Body of pancreas (tissue), 4 donors: Measurements from ENCODE around the gene LRP1.

ENCODE experiments used
- CTCF ChIP-seq, 7 experiments: fragments of 450-650 bp in 4 of 7; fragments of 200-600 bp in 3 of 7; sonication (generic) in 3 of 7; IDR thresholded peaks; one replicate each; pipeline ENCODE4 v1.5.1; 2016 to 2019; ENCODE audit warnings: antibody characterized with exemption in 7 of 7
- POLR2A ChIP-seq, 3 donors: fragments of 450-650 bp; IDR thresholded peaks; one replicate each; pipeline ENCODE4 v1.6.1; 2016; ENCODE audit warnings: antibody characterized with exemption in 3 of 3, mild to moderate bottlenecking in 2 of 3

- TF ChIP-seq CTCF (IDR thresholded peaks at IDR 0.05) (no peak), POLR2A (IDR thresholded peaks at IDR 0.05) (no peak)
Measured at GRCh38 chr12:57181072-57181471, 52.8 kb downstream of the LRP1 start.
